GM18951 (cell line): Measurements from ENCODE around the gene DOCK1.

Experiments used
- POLR2A ChIP-seq: IDR thresholded peaks from 4 replicates; pipeline ENCODE4 v1.6.1; 2011; ENCODE audit warnings: mild to moderate bottlenecking; ENCODE audit not compliant: insufficient read length, insufficient read depth; ENCODE audit errors: extremely low read depth
- in situ Hi-C: fragments of 300-500 bp; cut with MboI; formaldehyde crosslinking; loops from one replicate; pipeline ENCODE4 v1.12.0; 2022; ENCODE audit warnings: low sequenced_read_pairs, mixed read lengths, inconsistent platforms; ENCODE audit not compliant: unreplicated experiment

Gene DOCK1

GRCh38 chr10:126959906-126960685 is 54.9 kb downstream of the DOCK1 start:
- in situ Hi-C loops = no loop called here
- no peak for TF ChIP-seq POLR2A

GRCh38 chr10:126963354-126963753 is 58.1 kb downstream of the DOCK1 start:
- in situ Hi-C loops = no loop called here

GRCh38 chr10:126964190-126964589 is 59.0 kb downstream of the DOCK1 start:
- no peak for TF ChIP-seq POLR2A
- in situ Hi-C loops = no loop called here

More at GRCh38 chr10:126963354-126963753, 58.1 kb downstream of the DOCK1 start:
- no peak for TF ChIP-seq POLR2A

- in situ Hi-C loops = no loop called here
- no peak for TF ChIP-seq POLR2A
These were observed 61.7 kb downstream of the DOCK1 start for GRCh38 chr10:126966938-126967337.

- in situ Hi-C loops = no loop called here
- TF ChIP-seq POLR2A = no peak
These were observed 64.1 kb downstream of the DOCK1 start for GRCh38 chr10:126969310-126969709.

GRCh38 chr10:126972635-126973414 is 67.6 kb downstream of the DOCK1 start:
- no peak for TF ChIP-seq POLR2A
- in situ Hi-C loops = no loop called here

GRCh38 chr10:126975221-126975620 is 70.0 kb downstream of the DOCK1 start:
- in situ Hi-C loops = no loop called here
- TF ChIP-seq POLR2A = no peak

- in situ Hi-C loops = no loop called here
- no peak for TF ChIP-seq POLR2A
These were observed 72.0 kb downstream of the DOCK1 start for GRCh38 chr10:126977216-126977615.

GRCh38 chr10:126979311-126979710 is 74.1 kb downstream of the DOCK1 start:
- no peak for TF ChIP-seq POLR2A
- in situ Hi-C loops = no loop called here

- in situ Hi-C loops = no loop called here
- no peak for TF ChIP-seq POLR2A
These were observed 88.0 kb downstream of the DOCK1 start for GRCh38 chr10:126993208-126993607.

- TF ChIP-seq POLR2A = no peak
- in situ Hi-C loops = no loop called here
These were observed 92.8 kb downstream of the DOCK1 start for GRCh38 chr10:126997801-126998590.

GRCh38 chr10:127000598-127000997 is 95.4 kb downstream of the DOCK1 start:
- in situ Hi-C loops = no loop called here
- TF ChIP-seq POLR2A = no peak

- in situ Hi-C loops = no loop called here
- TF ChIP-seq POLR2A = no peak
These were observed 97.9 kb downstream of the DOCK1 start for GRCh38 chr10:127003032-127003685.
